Measurements from ENCODE around the gene PAX2.

DNA sequence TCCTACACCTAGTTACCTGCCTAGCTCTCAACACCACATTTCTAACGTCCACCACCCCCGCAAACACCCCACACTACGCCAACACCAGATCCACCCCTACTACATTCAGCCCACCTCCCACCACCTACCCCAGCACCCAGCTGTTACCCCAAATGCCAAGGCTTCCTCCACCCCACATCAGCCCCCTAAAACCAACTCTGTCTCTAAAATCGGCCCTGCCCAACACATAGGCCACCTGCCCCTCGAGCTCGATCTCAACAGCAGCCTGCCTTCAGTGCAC is 114.0 kb downstream of the PAX2 start:
- TF ChIP-seq POLR2A (IDR thresholded peaks at IDR 0.05) (no peak), EP300 (IDR thresholded peaks at IDR 0.05) (no peak), POLR2AphosphoS5 (IDR thresholded peaks at IDR 0.05) (no peak)
- TF ChIP-seq, protein P1, sequence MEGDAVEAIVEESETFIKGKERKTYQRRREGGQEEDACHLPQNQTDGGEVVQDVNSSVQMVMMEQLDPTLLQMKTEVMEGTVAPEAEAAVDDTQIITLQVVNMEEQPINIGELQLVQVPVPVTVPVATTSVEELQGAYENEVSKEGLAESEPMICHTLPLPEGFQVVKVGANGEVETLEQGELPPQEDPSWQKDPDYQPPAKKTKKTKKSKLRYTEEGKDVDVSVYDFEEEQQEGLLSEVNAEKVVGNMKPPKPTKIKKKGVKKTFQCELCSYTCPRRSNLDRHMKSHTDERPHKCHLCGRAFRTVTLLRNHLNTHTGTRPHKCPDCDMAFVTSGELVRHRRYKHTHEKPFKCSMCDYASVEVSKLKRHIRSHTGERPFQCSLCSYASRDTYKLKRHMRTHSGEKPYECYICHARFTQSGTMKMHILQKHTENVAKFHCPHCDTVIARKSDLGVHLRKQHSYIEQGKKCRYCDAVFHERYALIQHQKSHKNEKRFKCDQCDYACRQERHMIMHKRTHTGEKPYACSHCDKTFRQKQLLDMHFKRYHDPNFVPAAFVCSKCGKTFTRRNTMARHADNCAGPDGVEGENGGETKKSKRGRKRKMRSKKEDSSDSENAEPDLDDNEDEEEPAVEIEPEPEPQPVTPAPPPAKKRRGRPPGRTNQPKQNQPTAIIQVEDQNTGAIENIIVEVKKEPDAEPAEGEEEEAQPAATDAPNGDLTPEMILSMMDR (IDR thresholded peaks at IDR 0.05), result no peak
